A673 (cell line): ENCODE data around the gene SPPL2B. TPM values are rescaled to one million over a fixed set of nuclear protein-coding genes. Genes with fewer than 3 reads are reported as not detected.

Source experiments
- BruUV-seq: library from RNA; stranded (reverse); fragments of 400-500 nt; replicated peaks from 2 replicates; lab custom pipeline; 2021; lab: Mats Ljungman, UMichigan
- CTCF ChIA-PET: fragments of 300-600 bp; sonication (Branson Sonifier 250); formaldehyde crosslinking; loops from one replicate; lab custom pipeline; 2022; ENCODE audit warnings: antibody characterized with exemption; lab: Charles Lee
- POLR2A ChIA-PET: fragments of 300-600 bp; sonication (Branson Sonifier 250); formaldehyde crosslinking; loops from one replicate; lab custom pipeline; 2022; ENCODE audit warnings: antibody characterized with exemption; ENCODE audit not compliant: low non-redundant PET; lab: Charles Lee
- DNase-seq: peaks from one replicate; pipeline ENCODE4 v3.0.0-alpha.2; 2015; ENCODE audit warnings: low spot score
- H3K27ac ChIP-seq: fragments of 200-600 bp; sonication (generic); 2 replicates; pipeline ENCODE4 v1.5.1; 2016; ENCODE audit warnings: mixed run types, low read depth, mild to moderate bottlenecking, mixed read lengths, antibody characterized with exemption, low read length; ENCODE audit not compliant: poor library complexity, severe bottlenecking
- H3K27me3 ChIP-seq: fragments of 200-600 bp; sonication (generic); replicated peaks from 2 replicates; pipeline ENCODE4 v1.6.1; 2017; ENCODE audit warnings: mixed run types, low read depth, mild to moderate bottlenecking, mixed read lengths, antibody characterized with exemption, low read length; ENCODE audit not compliant: insufficient read depth, poor library complexity
- H3K36me3 ChIP-seq: fragments of 200-600 bp; sonication (generic); 2 replicates; pipeline ENCODE4 v1.6.1; 2016; ENCODE audit warnings: mixed run types, mild to moderate bottlenecking, mixed read lengths, antibody characterized with exemption, low read length; ENCODE audit not compliant: insufficient read depth, poor library complexity, severe bottlenecking
- H3K4me1 ChIP-seq: fragments of 200-600 bp; sonication (generic); 2 replicates; pipeline ENCODE4 v1.6.1; 2017; ENCODE audit warnings: mixed run types, mild to moderate bottlenecking, mixed read lengths, antibody characterized with exemption, low read length; ENCODE audit not compliant: insufficient read depth, poor library complexity, severe bottlenecking
- H3K4me3 ChIP-seq: fragments of 200-600 bp; sonication (generic); 2 replicates; pipeline ENCODE4 v1.5.1; 2016; ENCODE audit warnings: low read depth, mixed run types, mild to moderate bottlenecking, mixed read lengths, low read length; ENCODE audit not compliant: poor library complexity, severe bottlenecking
- H3K9me3 ChIP-seq: fragments of 200-600 bp; sonication (generic); 2 replicates; pipeline ENCODE4 v1.6.1; 2016; ENCODE audit warnings: mixed run types, low read depth, mild to moderate bottlenecking, mixed read lengths, antibody characterized with exemption, low read length; ENCODE audit not compliant: poor library complexity, severe bottlenecking
- CTCF ChIP-seq: fragments of 300-800, 200-600 bp; sonication (generic); conservative IDR thresholded peaks from 2 replicates; pipeline ENCODE4 v1.5.1; 2017; ENCODE audit warnings: low read depth, mild to moderate bottlenecking, antibody characterized with exemption, low read length, moderate library complexity, mixed read lengths
- EZH2 ChIP-seq: fragments of 200-600 bp; sonication (generic); IDR thresholded peaks from 2 replicates; pipeline ENCODE4 v1.6.1; 2017; ENCODE audit warnings: borderline replicate concordance, low read depth, mild to moderate bottlenecking, mixed read lengths, antibody characterized with exemption, low read length; ENCODE audit not compliant: poor library complexity, severe bottlenecking
- intact Hi-C: fragments of 100-400 bp; cut with micrococcal nuclease; formaldehyde crosslinking; loops from one replicate; pipeline ENCODE4 v1.10.0; 2022; ENCODE audit not compliant: unreplicated experiment
- total RNA-seq: library from RNA; stranded (reverse); gene quantifications from 2 replicates; pipeline ENCODE4 v1.2.3, GENCODE V29; 2021

Gene SPPL2B
- total RNA-seq, 1 experiment from 2014 or later, result 86.8 TPM

GRCh38 chr19:2359992-2360685 lies 31.7 kb downstream of the SPPL2B start, which contains the start of gene TMPRSS9:
TSS of gene TMPRSS9 (plus strand) at chr19:2360265. CDS start at chr19:2389786, 29,521 bp downstream.
- POLR2A ChIA-PET, result interaction anchor here (0.5 kb wide), 1 partner anchor 100 kb away, joined by 3 read pairs; no protein-coding TSS in a partner anchor
- intact Hi-C loops, result no loop called here
- Histone ChIP-seq H3K4me3 (no peak within 1 kb of the TSS), H3K27me3 (peaks cover 22% of the 10 kb centered on the region), H3K9me3 (no peaks in the 10 kb centered on the region), H3K4me1 (no peaks in the 10 kb centered on the region), H3K36me3 (no peaks in the 10 kb centered on the region), H3K27ac (no peak within 1 kb of the TSS)
- BruUV-seq, result no TSS peak
- no peak for DNase-seq
- TF ChIP-seq EZH2, result no peak
- CTCF ChIA-PET, result interaction anchor here (0.6 kb wide), 1 partner anchor 25 kb away, joined by 6 read pairs; no protein-coding TSS in a partner anchor

GRCh38 chr19:2360833-2361232 lies 32.3 kb downstream of the SPPL2B start:
- ChIA-PET CTCF (no interaction called here), POLR2A (interaction anchor here (0.5 kb wide), 1 partner anchor 101 kb away, joined by 3 read pairs; no protein-coding TSS in a partner anchor)
- DNase-seq, result no peak
- Histone ChIP-seq H3K4me3 (no peak overlapping the region), H3K9me3 (no peaks in the 10 kb centered on the region), H3K36me3 (no peaks in the 10 kb centered on the region), H3K27ac (no peak overlapping the region), H3K4me1 (no peaks in the 10 kb centered on the region), H3K27me3 (peaks cover 22% of the 10 kb centered on the region)
- intact Hi-C loops, result no loop called here
- BruUV-seq, result no TSS peak
- TF ChIP-seq CTCF, result no peak
- TF ChIP-seq EZH2, result no peak

- intact Hi-C loops, result no loop called here
- Histone ChIP-seq H3K27ac (no peak overlapping the region), H3K27me3 (peaks cover 22% of the 10 kb centered on the region), H3K4me1 (no peaks in the 10 kb centered on the region), H3K9me3 (no peaks in the 10 kb centered on the region), H3K4me3 (no peak overlapping the region), H3K36me3 (no peaks in the 10 kb centered on the region)
- no peak for DNase-seq
- ChIA-PET CTCF (no interaction called here), POLR2A (no interaction called here)
- TF ChIP-seq CTCF (no peak), EZH2 (no peak)
- no TSS peak for BruUV-seq
Measured at GRCh38 chr19:2361246-2362045, 33.0 kb downstream of the SPPL2B start.
